K562 (cell line): ENCODE measurements around the gene HSPB8.
"Not testable (repeated sequence)": the region's sequence is repeated elsewhere in the genome, so short reads cannot be mapped to it uniquely, and the experiment has no call there.

Source experiments
- CTCF ChIP-seq, 3 experiments: IDR thresholded peaks in 2 of 3; conservative IDR thresholded peaks in 1 of 3; 2 replicates each; pipeline ENCODE4 v1.5.1; 2011 to 2012; ENCODE audit warnings: low read length in 3 of 3, mild to moderate bottlenecking in 3 of 3, control low read depth in 2 of 3, improper control_type of control experiment in 1 of 3, inconsistent platforms in 1 of 3, low read depth in 1 of 3, mixed read lengths in 1 of 3, moderate library complexity in 1 of 3; ENCODE audit not compliant: insufficient read depth in 2 of 3
- RBM15 ChIP-seq: fragments of 200-400 bp; formaldehyde crosslinking; IDR thresholded peaks from 2 replicates; pipeline ENCODE4 v1.6.1; 2018; ENCODE audit warnings: mild to moderate bottlenecking, low read length, moderate library complexity; ENCODE audit not compliant: insufficient read depth
- ZHX1 ChIP-seq: fragments of 150-350 bp; conservative IDR thresholded peaks from 2 replicates; pipeline ENCODE4 v1.6.1; 2014; ENCODE audit warnings: low read length

GRCh38 chr12:119218875-119219274, 40.1 kb downstream of the HSPB8 start:
- not testable (repeated sequence) for TF ChIP-seq RBM15; CTCF (IDR thresholded peaks at IDR 0.05 in 2 of 3, conservative IDR thresholded peaks at IDR 0.05 in 1 of 3; ENCODE audit: insufficient read depth in 2 of 3, low read depth in 1 of 3, low read length in 3 of 3); ZHX1
